ENCODE measurements around the gene GCAT. TPM values are rescaled to one million over a fixed set of nuclear protein-coding genes. Genes with fewer than 3 reads are reported as not detected.

GCAT gene
- total and polyA plus RNA-seq, 9 donors: 2.3 to 17.7 (median 9.9) TPM

- no peaks in the 10 kb centered on the region for H3K36me3 ChIP-seq
- peaks cover 8% of the 10 kb centered on the region for H3K4me1 ChIP-seq (ENCODE audit: insufficient read depth)
- H3K27ac ChIP-seq: peak overlapping the region in 1 of 2 donors; percentile 46
- H3K4me3 ChIP-seq: no peak overlapping the region
- 23 to 52% (median 35%) methylated on average over 10 of the region's 10 CpGs for WGBS, 3 donors
- intact Hi-C loops (cut with DNase I): loop anchor here in 1 of 4 donors (10.0 kb wide), 1 partner anchor 92 kb away; the partner anchor contains the start of gene NOL12
- no peaks in the 10 kb centered on the region for H3K27me3 ChIP-seq
- no peaks in the 10 kb centered on the region for H3K9me3 ChIP-seq
- TF ChIP-seq EP300 (IDR thresholded peaks at IDR 0.05) (no peak), POLR2A (IDR thresholded peaks at IDR 0.05) (no peak)
- TF ChIP-seq, protein P1, sequence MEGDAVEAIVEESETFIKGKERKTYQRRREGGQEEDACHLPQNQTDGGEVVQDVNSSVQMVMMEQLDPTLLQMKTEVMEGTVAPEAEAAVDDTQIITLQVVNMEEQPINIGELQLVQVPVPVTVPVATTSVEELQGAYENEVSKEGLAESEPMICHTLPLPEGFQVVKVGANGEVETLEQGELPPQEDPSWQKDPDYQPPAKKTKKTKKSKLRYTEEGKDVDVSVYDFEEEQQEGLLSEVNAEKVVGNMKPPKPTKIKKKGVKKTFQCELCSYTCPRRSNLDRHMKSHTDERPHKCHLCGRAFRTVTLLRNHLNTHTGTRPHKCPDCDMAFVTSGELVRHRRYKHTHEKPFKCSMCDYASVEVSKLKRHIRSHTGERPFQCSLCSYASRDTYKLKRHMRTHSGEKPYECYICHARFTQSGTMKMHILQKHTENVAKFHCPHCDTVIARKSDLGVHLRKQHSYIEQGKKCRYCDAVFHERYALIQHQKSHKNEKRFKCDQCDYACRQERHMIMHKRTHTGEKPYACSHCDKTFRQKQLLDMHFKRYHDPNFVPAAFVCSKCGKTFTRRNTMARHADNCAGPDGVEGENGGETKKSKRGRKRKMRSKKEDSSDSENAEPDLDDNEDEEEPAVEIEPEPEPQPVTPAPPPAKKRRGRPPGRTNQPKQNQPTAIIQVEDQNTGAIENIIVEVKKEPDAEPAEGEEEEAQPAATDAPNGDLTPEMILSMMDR (IDR thresholded peaks at IDR 0.05): no peak
- no peak for DNase-seq
Measured at GRCh38 chr22:37776639-37777005, 31.1 kb upstream of the GCAT start.

DNA sequence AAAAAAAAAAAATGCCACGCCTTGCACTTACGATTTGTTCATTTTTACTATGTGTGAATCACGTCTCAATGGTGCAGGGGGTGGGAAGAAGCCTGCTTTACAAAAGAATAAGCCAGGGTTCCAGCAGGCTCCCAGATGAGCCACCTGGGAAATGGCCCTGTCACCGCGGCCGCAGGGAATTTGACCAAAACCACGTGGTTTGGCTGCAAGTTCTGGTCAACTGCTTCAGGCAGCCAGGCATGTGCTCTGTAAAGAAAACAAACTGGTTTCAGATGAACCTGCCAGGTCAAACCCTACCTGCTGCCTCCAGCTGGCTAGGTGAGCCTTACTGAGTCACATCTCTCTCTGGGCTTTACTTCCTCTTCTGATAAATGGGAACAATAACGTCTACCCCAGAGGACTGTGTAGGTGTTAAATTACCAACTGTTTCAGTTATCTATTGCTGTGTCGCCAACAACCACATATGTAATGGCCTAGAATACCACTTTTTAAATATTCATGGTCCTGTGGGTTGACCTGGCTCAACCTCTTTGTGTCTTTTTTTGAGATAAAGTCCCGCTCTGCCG is 30.5 kb upstream of the GCAT start:
- intact Hi-C loops (cut with DNase I): loop anchor here in 1 of 4 donors (10.0 kb wide), 1 partner anchor 92 kb away; the partner anchor contains the start of gene NOL12
- H3K36me3 ChIP-seq: no peaks in the 10 kb centered on the region
- peak overlapping the region in 1 of 2 donors; percentile 46 for H3K27ac ChIP-seq
- H3K4me1 ChIP-seq (ENCODE audit: insufficient read depth): peaks cover 10% of the 10 kb centered on the region
- no peaks in the 10 kb centered on the region for H3K27me3 ChIP-seq
- peak in 2 of 5 donors; percentile 56 to 58 for DNase-seq
- 11 to 16% (median 12%) methylated on average over 11 of the region's 11 CpGs for WGBS, 3 donors
- TF ChIP-seq, protein P1 (IDR thresholded peaks at IDR 0.05): no peak
- H3K4me3 ChIP-seq: no peak overlapping the region
- H3K9me3 ChIP-seq: no peaks in the 10 kb centered on the region

- Histone ChIP-seq H3K36me3 (no peaks in the 10 kb centered on the region), H3K27me3 (no peaks in the 10 kb centered on the region), H3K9me3 (no peaks in the 10 kb centered on the region), H3K4me3 (no peak overlapping the region), H3K27ac (no peak overlapping the region), H3K4me1 (ENCODE audit: insufficient read depth) (peaks cover 10% of the 10 kb centered on the region)
- 75 to 86% (median 85%) methylated on average over 10 of the region's 10 CpGs for WGBS, 3 donors
- no peak for TF ChIP-seq EP300 (IDR thresholded peaks at IDR 0.05)
- TF ChIP-seq, protein P1 (IDR thresholded peaks at IDR 0.05): no peak
- intact Hi-C loops (cut with DNase I): loop anchor here in 1 of 4 donors (10.0 kb wide), 1 partner anchor 94 kb away; the partner anchor contains the start of gene NOL12
- no peak for DNase-seq
Measured at GRCh38 chr22:37778370-37779009, 29.2 kb upstream of the GCAT start.

GRCh38 chr22:37781434-37782059 is 26.2 kb upstream of the GCAT start:
- Histone ChIP-seq H3K4me3 (no peak overlapping the region), H3K27ac (no peak overlapping the region), H3K27me3 (no peaks in the 10 kb centered on the region), H3K4me1 (ENCODE audit: insufficient read depth) (peaks cover 10% of the 10 kb centered on the region), H3K9me3 (no peaks in the 10 kb centered on the region), H3K36me3 (no peaks in the 10 kb centered on the region)
- TF ChIP-seq EP300 (IDR thresholded peaks at IDR 0.05) (no peak), POLR2A (IDR thresholded peaks at IDR 0.05) (no peak)
- TF ChIP-seq, protein P1 (IDR thresholded peaks at IDR 0.05): no peak
- WGBS, 3 donors: 21 to 39% (median 28%) methylated on average over 13 of the region's 13 CpGs
- peak in 4 of 5 donors; percentile 59 to 77 (median 65) for DNase-seq
- intact Hi-C loops (cut with DNase I): no loop called here

Data from ovary (tissue), 9 donors.